SK-N-SH treated with all-trans-retinoic acid at 6 μM for 48 hours (cell line): ENCODE measurements around the gene CDK14.
A peak's percentile ranks its signal among the peaks of the same experiment; 100 is the strongest.

Source experiments
- ATAC-seq: fragments of 200-7000 bp; cut with Tn5 transposase; 3 replicates; pipeline ENCODE4 v1.9.1; 2020; ENCODE audit warnings: mild to moderate bottlenecking, moderate library complexity
- ARNTL ChIP-seq: fragments of 450-650 bp; formaldehyde crosslinking; IDR thresholded peaks from 2 replicates; pipeline ENCODE4 v1.5.0; 2020; ENCODE audit warnings: low read depth, mild to moderate bottlenecking, moderate library complexity, borderline replicate concordance
- BACH2 ChIP-seq: fragments of 250-450 bp; sonication (Bioruptor Pico); IDR thresholded peaks from 2 replicates; pipeline ENCODE4 v1.9.0; 2021; ENCODE audit warnings: mild to moderate bottlenecking, borderline replicate concordance
- CREB5 ChIP-seq: fragments of 250-450 bp; sonication (Bioruptor Pico); IDR thresholded peaks from 2 replicates; pipeline ENCODE4 v1.5.1; 2020; ENCODE audit warnings: low read depth, mild to moderate bottlenecking, moderate library complexity
- CSDC2 ChIP-seq: fragments of 250-450 bp; sonication (Bioruptor Pico); IDR thresholded peaks from 2 replicates; pipeline ENCODE4 v1.5.0; 2020; ENCODE audit warnings: mild to moderate bottlenecking, moderate library complexity
- CSRNP3 ChIP-seq: fragments of 250-450 bp; sonication (Bioruptor Pico); IDR thresholded peaks from 2 replicates; pipeline ENCODE4 v1.5.1; 2021; ENCODE audit warnings: mild to moderate bottlenecking, moderate library complexity
- ESRRG ChIP-seq: fragments of 250-450 bp; sonication (Bioruptor Pico); IDR thresholded peaks from 2 replicates; pipeline ENCODE4 v1.6.1; 2021; ENCODE audit warnings: mild to moderate bottlenecking
- GLIS3 ChIP-seq: fragments of 250-450 bp; sonication (Bioruptor Pico); IDR thresholded peaks from 2 replicates; pipeline ENCODE4 v1.5.0; 2020; ENCODE audit warnings: mild to moderate bottlenecking, moderate library complexity
- OSR1 ChIP-seq: fragments of 250-450 bp; sonication (Bioruptor Pico); IDR thresholded peaks from 2 replicates; pipeline ENCODE4 v1.8.0; 2022; ENCODE audit warnings: moderate library complexity, mild to moderate bottlenecking, inconsistent platforms
- PATZ1 ChIP-seq: fragments of 250-450 bp; sonication (Bioruptor Pico); IDR thresholded peaks from 2 replicates; pipeline ENCODE4 v1.8.0; 2020; ENCODE audit warnings: mild to moderate bottlenecking, moderate library complexity, borderline replicate concordance
- POU6F1 ChIP-seq: fragments of 250-450 bp; sonication (Bioruptor Pico); IDR thresholded peaks from 2 replicates; pipeline ENCODE4 v1.8.0; 2021; ENCODE audit warnings: low read depth, mild to moderate bottlenecking, moderate library complexity, borderline replicate concordance
- PPARA ChIP-seq: fragments of 250-450 bp; sonication (Bioruptor Pico); IDR thresholded peaks from 2 replicates; pipeline ENCODE4 v1.5.0; 2020; ENCODE audit warnings: mild to moderate bottlenecking, borderline replicate concordance
- RARB ChIP-seq: fragments of 250-450 bp; sonication (Bioruptor Pico); IDR thresholded peaks from 2 replicates; pipeline ENCODE4 v1.8.0; 2021; ENCODE audit warnings: mild to moderate bottlenecking, moderate library complexity
- SNAI2 ChIP-seq: fragments of 250-450 bp; sonication (Bioruptor Pico); IDR thresholded peaks from 2 replicates; pipeline ENCODE4 v1.5.0; 2020; ENCODE audit warnings: mild to moderate bottlenecking, moderate library complexity
- TCF4 ChIP-seq: fragments of 250-450 bp; sonication (Bioruptor Pico); IDR thresholded peaks from 2 replicates; pipeline ENCODE4 v1.8.0; 2021; ENCODE audit warnings: mild to moderate bottlenecking, moderate library complexity, borderline replicate concordance
- ZC3H10 ChIP-seq: fragments of 250-450 bp; sonication (Bioruptor Pico); IDR thresholded peaks from 2 replicates; pipeline ENCODE4 v1.5.1; 2021; ENCODE audit warnings: mild to moderate bottlenecking, moderate library complexity
- ZFP3 ChIP-seq: fragments of 250-450 bp; sonication (Bioruptor Pico); IDR thresholded peaks from 2 replicates; pipeline ENCODE4 v1.5.0; 2020; ENCODE audit warnings: mild to moderate bottlenecking, moderate library complexity
- ZFP30 ChIP-seq: fragments of 450-650 bp; formaldehyde crosslinking; IDR thresholded peaks from 2 replicates; pipeline ENCODE4 v1.5.0; 2022; ENCODE audit warnings: mild to moderate bottlenecking, moderate library complexity
- ZNF8 ChIP-seq: fragments of 450-650 bp; formaldehyde crosslinking; IDR thresholded peaks from 2 replicates; pipeline ENCODE4 v1.5.0; 2020; ENCODE audit warnings: mild to moderate bottlenecking, moderate library complexity

Gene CDK14

GRCh38 chr7:90645784-90646183 is 49.7 kb downstream of the CDK14 start:
- ATAC-seq = peak; percentile 83
- TF ChIP-seq CREB5 (CRISPR knock-in tag) (no peak), BACH2 (CRISPR knock-in tag) (no peak), ZC3H10 (CRISPR knock-in tag) (no peak), ZFP3 (no peak), RARB (CRISPR knock-in tag) (no peak), TCF4 (no peak), PATZ1 (CRISPR knock-in tag) (no peak), CSRNP3 (CRISPR knock-in tag) (no peak), GLIS3 (CRISPR knock-in tag) (no peak), CSDC2 (CRISPR knock-in tag) (no peak), POU6F1 (CRISPR knock-in tag) (no peak), PPARA (CRISPR knock-in tag) (no peak), OSR1 (CRISPR knock-in tag) (no peak), SNAI2 (no peak), ZFP30 (CRISPR knock-in tag) (no peak)

- ATAC-seq = no peak
- TF ChIP-seq SNAI2 (no peak), TCF4 (no peak), ZFP3 (no peak), ZFP30 (CRISPR knock-in tag) (no peak), RARB (CRISPR knock-in tag) (no peak), CSDC2 (CRISPR knock-in tag) (no peak), OSR1 (CRISPR knock-in tag) (no peak), ZNF8 (CRISPR knock-in tag) (no peak), GLIS3 (CRISPR knock-in tag) (no peak), POU6F1 (CRISPR knock-in tag) (no peak), PPARA (CRISPR knock-in tag) (no peak), CREB5 (CRISPR knock-in tag) (no peak), ZC3H10 (CRISPR knock-in tag) (no peak), ESRRG (CRISPR knock-in tag) (no peak), PATZ1 (CRISPR knock-in tag) (no peak)
- TF ChIP-seq, all 23 proteins: peak for 0
Measured at GRCh38 chr7:90648107-90648506, 52.0 kb downstream of the CDK14 start.

- no peak for ATAC-seq
- TF ChIP-seq ARNTL (CRISPR knock-in tag) (no peak), SNAI2 (no peak), PATZ1 (CRISPR knock-in tag) (no peak), CREB5 (CRISPR knock-in tag) (no peak), OSR1 (CRISPR knock-in tag) (no peak), CSDC2 (CRISPR knock-in tag) (no peak), ESRRG (CRISPR knock-in tag) (no peak), PPARA (CRISPR knock-in tag) (no peak), RARB (CRISPR knock-in tag) (no peak)
- TF ChIP-seq, all 23 proteins: peak for 0
Measured at GRCh38 chr7:90648834-90649233, 52.7 kb downstream of the CDK14 start.
